ENCODE measurements around the gene PDCD1. TPM values are rescaled to one million over a fixed set of nuclear protein-coding genes. Genes with fewer than 3 reads are reported as not detected.

The PDCD1 gene
- total RNA-seq, 1 experiment from 2014 or later, result not detected

DNA sequence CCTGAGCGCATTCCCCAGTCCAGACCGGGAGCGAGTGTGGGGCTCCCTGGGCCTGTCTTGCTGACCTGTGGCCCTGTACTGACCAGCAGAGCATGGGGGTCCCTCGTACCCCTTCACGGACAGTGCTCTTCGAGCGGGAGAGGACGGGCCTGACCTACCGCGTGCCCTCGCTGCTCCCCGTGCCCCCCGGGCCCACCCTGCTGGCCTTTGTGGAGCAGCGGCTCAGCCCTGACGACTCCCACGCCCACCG lies 44.4 kb downstream of the PDCD1 start:
- Histone ChIP-seq H3K4me3 (ENCODE audit: low read length) (no peak overlapping the region), H3K79me2 (ENCODE audit: low read length) (no peaks in the 10 kb centered on the region), H3K27me3 (ENCODE audit: low read length) (no peaks in the 10 kb centered on the region), H2AFZ (ENCODE audit: low read length) (no peak overlapping the region), H3K9ac (ENCODE audit: low read length) (no peak overlapping the region), H3K36me3 (ENCODE audit: insufficient read depth, low read length) (no peaks in the 10 kb centered on the region), H3K27ac (ENCODE audit: low read length) (no peak overlapping the region), H3K4me2 (ENCODE audit: low read depth, low read length, poor library complexity, severe bottlenecking) (no peak overlapping the region), H4K20me1 (ENCODE audit: insufficient read depth, low read depth, low read length) (no peaks in the 10 kb centered on the region), H3K4me1 (ENCODE audit: low read length) (no peaks in the 10 kb centered on the region), H3K9me2 (replicated peaks; ENCODE audit: insufficient read depth, low read length) (no peaks in the 10 kb centered on the region), H3K9me3 (ENCODE audit: low read length) (no peaks in the 10 kb centered on the region)
- DNase-seq, result no peak

DNA sequence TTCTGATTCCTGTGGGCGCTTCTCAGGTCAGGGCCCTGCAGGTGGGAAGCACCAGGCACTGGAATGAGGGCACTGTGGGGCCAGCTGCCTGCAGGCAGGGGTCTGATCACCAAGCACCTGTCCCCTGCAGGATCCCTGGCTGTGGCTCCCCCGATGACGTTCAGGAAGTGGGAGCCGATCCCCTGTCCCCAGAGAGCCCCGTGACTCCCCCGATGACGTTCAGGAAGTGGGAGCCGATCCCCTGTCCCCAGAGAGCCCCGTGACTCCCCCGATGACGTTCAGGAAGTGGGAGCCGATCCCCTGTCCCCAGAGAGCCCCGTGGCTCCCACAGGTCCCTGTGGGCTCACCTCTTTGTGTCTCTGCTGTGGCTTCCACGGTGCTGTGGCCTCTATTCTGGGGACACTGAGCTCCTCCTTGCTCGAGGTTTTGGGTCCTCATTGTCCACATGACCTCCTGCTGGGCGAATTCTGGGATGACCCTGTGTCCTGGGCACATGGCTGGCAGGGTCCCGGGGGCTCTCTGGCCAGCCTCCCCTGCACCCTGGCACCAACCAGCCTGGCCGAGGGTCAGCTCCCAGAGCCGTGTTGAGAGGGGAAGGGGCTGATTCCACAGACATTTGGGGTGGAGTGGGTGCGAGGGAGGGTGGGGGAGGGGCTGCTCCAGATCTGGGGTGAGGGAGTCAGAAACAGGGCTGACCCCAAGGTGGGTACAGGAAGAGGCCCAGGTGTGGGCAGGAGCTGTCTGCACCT lies 44.9 kb downstream of the PDCD1 start:
- no peak for DNase-seq
- Histone ChIP-seq H3K4me1 (ENCODE audit: low read length) (no peaks in the 10 kb centered on the region), H3K4me2 (ENCODE audit: low read depth, low read length, poor library complexity, severe bottlenecking) (no peak overlapping the region), H3K79me2 (ENCODE audit: low read length) (no peaks in the 10 kb centered on the region), H3K27ac (ENCODE audit: low read length) (no peak overlapping the region), H3K27me3 (ENCODE audit: low read length) (no peaks in the 10 kb centered on the region), H3K9me2 (replicated peaks; ENCODE audit: insufficient read depth, low read length) (no peaks in the 10 kb centered on the region), H3K4me3 (ENCODE audit: low read length) (no peak overlapping the region), H3K9ac (ENCODE audit: low read length) (no peak overlapping the region), H2AFZ (ENCODE audit: low read length) (no peak overlapping the region), H3K9me3 (ENCODE audit: low read length) (no peaks in the 10 kb centered on the region), H4K20me1 (ENCODE audit: insufficient read depth, low read depth, low read length) (no peaks in the 10 kb centered on the region), H3K36me3 (ENCODE audit: insufficient read depth, low read length) (no peaks in the 10 kb centered on the region)

DNA sequence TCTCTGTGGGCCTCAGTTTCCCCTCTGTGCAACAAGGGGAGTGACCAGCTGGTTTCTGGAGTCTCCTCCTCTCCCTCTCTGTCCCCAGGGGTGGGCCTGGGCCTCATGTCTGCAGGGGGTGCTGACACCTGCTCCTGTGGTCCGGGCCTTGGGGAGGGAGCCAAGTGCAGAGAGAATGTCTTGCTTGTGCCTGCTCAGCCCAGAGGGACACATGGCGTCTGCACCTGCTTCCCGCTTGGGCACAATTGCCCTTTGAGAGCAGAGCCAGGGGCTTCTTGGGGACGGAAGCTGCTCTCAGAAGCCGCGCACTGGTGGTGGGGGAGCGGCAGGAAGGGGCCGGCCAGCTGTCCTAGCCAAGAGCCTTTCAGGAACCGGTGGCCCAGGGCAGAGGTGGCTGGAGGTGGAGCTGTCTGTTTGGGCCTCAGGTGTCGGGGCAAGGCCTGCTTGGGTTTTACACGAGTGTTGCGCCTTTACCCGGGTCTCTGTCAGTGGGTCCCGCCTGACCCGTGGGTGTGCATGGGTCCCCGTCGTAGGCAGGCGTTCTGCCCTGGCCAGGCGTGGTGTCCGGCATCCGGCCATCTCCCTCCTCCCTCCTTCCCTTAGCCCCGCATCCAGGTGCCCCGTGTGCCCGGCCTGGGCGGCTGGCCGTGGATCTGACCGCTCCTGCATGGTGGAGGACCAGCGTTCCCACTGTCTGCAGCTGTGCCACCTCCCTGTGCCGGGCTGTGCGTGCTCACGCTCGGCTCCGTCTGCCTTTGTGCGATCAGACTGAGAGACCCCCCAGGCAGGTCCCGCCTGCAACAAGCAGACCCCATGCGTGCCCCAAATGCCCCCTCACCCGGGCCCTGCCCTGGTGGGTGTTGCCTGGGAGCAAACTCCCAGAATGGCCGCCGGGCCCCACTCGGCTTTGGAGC lies 45.7 kb downstream of the PDCD1 start:
- peak; percentile 50 for DNase-seq
- Histone ChIP-seq H2AFZ (ENCODE audit: low read length) (no peak overlapping the region), H3K27me3 (ENCODE audit: low read length) (no peaks in the 10 kb centered on the region), H3K36me3 (ENCODE audit: insufficient read depth, low read length) (no peaks in the 10 kb centered on the region), H3K9ac (ENCODE audit: low read length) (no peak overlapping the region), H3K4me2 (ENCODE audit: low read depth, low read length, poor library complexity, severe bottlenecking) (no peak overlapping the region), H3K9me2 (replicated peaks; ENCODE audit: insufficient read depth, low read length) (no peaks in the 10 kb centered on the region), H4K20me1 (ENCODE audit: insufficient read depth, low read depth, low read length) (no peaks in the 10 kb centered on the region), H3K27ac (ENCODE audit: low read length) (no peak overlapping the region), H3K4me1 (ENCODE audit: low read length) (no peaks in the 10 kb centered on the region), H3K9me3 (ENCODE audit: low read length) (no peaks in the 10 kb centered on the region), H3K79me2 (ENCODE audit: low read length) (no peaks in the 10 kb centered on the region), H3K4me3 (ENCODE audit: low read length) (no peak overlapping the region)

DNA sequence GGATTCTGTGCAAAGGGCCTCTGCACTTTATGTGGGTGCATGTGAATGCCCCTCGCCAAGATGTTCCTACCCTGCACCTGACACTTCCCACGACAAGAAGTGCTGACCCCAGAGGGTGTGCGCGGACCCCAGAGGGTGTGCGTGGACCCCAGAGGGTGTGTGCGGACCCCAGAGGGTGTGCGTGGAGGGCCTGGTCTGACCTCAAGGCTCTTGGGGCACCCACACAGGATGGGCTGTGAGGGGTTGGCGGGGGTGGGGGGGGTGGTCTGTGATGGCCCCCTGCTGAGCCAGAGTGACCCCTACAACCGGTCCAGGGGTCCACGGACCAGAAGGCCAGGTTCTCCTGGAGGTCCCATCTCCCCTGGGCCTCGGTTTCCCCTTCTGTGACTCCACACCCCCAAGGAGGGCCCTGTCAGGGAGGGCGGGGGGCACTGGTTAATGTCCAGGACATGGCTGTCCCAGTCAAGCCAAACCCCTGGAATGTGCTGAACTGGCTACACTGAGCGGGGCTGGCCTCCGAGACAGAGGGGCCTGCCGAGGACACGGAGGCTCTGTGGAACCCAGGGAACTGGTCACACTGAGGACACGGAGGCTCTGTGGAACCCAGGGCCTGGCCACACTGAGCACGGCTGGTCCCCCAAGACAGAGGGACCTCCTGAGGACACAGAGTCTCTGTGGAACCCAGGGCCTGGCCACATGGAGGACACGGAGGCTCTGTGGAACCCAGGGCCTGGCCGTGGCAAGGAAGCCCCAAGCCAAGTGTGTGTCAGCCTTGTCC lies 46.6 kb downstream of the PDCD1 start:
- no peak for DNase-seq
- H3K4me1 ChIP-seq (ENCODE audit: low read length), result no peaks in the 10 kb centered on the region

DNA sequence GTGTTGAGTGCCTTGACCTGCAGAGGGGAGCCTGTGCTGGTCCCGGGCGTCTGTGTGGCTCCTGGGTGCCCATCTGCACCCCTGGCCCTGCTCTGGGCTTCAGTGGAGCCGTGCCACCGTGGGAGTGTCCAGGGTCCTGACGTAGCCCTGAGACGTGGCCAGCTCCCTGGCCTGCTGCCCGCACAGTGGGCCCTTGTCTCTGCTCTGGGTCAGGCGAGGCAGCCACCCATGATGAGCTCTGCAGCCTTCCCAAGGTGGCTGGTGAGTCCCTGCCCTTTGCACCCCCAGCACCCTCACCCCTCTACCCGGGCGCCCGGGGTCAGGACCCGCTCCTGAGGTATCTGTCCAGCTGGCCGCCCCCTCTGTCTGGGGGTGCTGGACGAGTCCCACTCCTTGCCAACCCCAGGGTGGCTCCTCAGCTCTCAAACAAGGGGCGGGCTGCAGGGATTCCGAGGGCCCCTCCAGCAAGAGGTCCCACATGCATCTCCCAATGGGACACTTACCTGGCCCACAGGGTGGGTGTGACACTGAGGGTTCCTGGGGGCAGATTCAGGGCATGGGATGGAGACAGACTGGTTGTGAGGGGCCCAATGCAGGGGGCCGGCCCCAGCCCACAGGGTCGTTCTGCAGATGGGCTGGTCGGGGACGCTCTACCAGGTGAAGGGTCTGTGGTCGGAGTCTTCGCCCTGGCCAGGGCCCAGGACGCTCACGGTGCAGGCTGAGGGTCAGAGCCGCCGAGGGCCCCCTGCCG lies 47.3 kb downstream of the PDCD1 start:
- no peak overlapping the region for H3K9ac ChIP-seq (ENCODE audit: low read length)
- no peaks in the 10 kb centered on the region for H3K36me3 ChIP-seq (ENCODE audit: insufficient read depth, low read length)
- no peaks in the 10 kb centered on the region for H3K79me2 ChIP-seq (ENCODE audit: low read length)
- H4K20me1 ChIP-seq (ENCODE audit: insufficient read depth, low read depth, low read length), result no peaks in the 10 kb centered on the region
- H3K4me2 ChIP-seq (ENCODE audit: low read depth, low read length, poor library complexity, severe bottlenecking), result no peak overlapping the region
- no peak overlapping the region for H3K27ac ChIP-seq (ENCODE audit: low read length)
- no peak overlapping the region for H2AFZ ChIP-seq (ENCODE audit: low read length)
- no peaks in the 10 kb centered on the region for H3K9me2 ChIP-seq (replicated peaks; ENCODE audit: insufficient read depth, low read length)
- H3K27me3 ChIP-seq (ENCODE audit: low read length), result no peaks in the 10 kb centered on the region
- no peak overlapping the region for H3K4me3 ChIP-seq (ENCODE audit: low read length)
- no peak for DNase-seq
- no peaks in the 10 kb centered on the region for H3K9me3 ChIP-seq (ENCODE audit: low read length)
- no peaks in the 10 kb centered on the region for H3K4me1 ChIP-seq (ENCODE audit: low read length)

More for the DNA sequence above, 46.6 kb downstream of the PDCD1 start:
- no peak overlapping the region for H3K4me3 ChIP-seq (ENCODE audit: low read length)
- H3K4me2 ChIP-seq (ENCODE audit: low read depth, low read length, poor library complexity, severe bottlenecking), result no peak overlapping the region
- H3K27ac ChIP-seq (ENCODE audit: low read length), result no peak overlapping the region
- H3K9me2 ChIP-seq (replicated peaks; ENCODE audit: insufficient read depth, low read length), result no peaks in the 10 kb centered on the region
- H3K36me3 ChIP-seq (ENCODE audit: insufficient read depth, low read length), result no peaks in the 10 kb centered on the region
- no peak overlapping the region for H3K9ac ChIP-seq (ENCODE audit: low read length)
- no peaks in the 10 kb centered on the region for H4K20me1 ChIP-seq (ENCODE audit: insufficient read depth, low read depth, low read length)
- no peaks in the 10 kb centered on the region for H3K9me3 ChIP-seq (ENCODE audit: low read length)
- no peaks in the 10 kb centered on the region for H3K79me2 ChIP-seq (ENCODE audit: low read length)
- no peak overlapping the region for H2AFZ ChIP-seq (ENCODE audit: low read length)
- H3K27me3 ChIP-seq (ENCODE audit: low read length), result no peaks in the 10 kb centered on the region

DNA sequence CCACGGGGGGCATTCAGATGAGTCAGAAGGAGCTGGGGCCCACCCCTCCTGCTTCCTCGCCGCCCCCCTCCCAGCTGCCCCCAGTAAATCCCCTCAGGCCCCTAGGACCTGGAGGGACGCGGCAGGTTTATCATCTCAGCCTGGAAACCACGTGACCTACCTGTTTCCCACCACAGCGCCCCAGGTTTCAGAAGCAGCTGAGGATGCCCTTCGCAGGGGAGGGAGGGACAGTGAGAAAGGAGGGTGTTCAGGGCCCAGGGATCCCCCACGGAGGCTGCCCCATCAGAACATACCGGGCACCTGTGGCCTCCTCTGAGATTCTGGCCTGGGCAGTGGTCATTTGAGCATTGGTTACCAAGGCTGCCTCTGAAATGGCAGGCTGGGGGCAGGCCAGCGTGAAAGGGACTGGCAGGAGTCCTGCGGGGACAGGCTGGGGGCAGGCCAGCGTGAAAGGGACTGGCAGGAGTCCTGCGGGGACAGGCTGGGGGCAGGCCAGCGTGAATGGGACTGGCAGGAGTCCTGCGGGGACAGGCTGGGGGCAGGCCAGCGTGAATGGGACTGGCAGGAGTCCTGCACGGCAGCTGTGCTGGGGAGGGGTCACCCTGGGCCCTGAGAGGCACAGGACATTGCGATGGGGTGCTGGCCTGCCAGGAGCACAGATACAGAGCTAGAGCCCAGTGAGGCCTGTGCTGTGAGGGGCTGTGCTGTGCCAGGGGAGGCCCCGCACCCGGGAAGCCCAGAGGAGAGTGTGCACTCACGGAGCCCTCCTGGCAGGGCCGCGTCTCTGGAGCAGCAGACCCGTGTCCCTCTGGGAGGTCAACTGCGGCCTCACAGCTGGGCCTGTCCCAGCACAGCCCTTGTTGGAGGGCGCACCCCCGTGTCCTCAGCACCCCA lies 48.1 kb downstream of the PDCD1 start:
- Histone ChIP-seq H3K4me2 (ENCODE audit: low read depth, low read length, poor library complexity, severe bottlenecking) (no peak overlapping the region), H3K79me2 (ENCODE audit: low read length) (no peaks in the 10 kb centered on the region), H3K9me3 (ENCODE audit: low read length) (no peaks in the 10 kb centered on the region), H3K27ac (ENCODE audit: low read length) (no peak overlapping the region), H3K27me3 (ENCODE audit: low read length) (no peaks in the 10 kb centered on the region), H3K36me3 (ENCODE audit: insufficient read depth, low read length) (no peaks in the 10 kb centered on the region), H3K4me3 (ENCODE audit: low read length) (no peak overlapping the region), H3K4me1 (ENCODE audit: low read length) (no peaks in the 10 kb centered on the region), H3K9ac (ENCODE audit: low read length) (no peak overlapping the region), H4K20me1 (ENCODE audit: insufficient read depth, low read depth, low read length) (no peaks in the 10 kb centered on the region), H2AFZ (ENCODE audit: low read length) (no peak overlapping the region), H3K9me2 (replicated peaks; ENCODE audit: insufficient read depth, low read length) (no peaks in the 10 kb centered on the region)
- DNase-seq, result no peak

DNA sequence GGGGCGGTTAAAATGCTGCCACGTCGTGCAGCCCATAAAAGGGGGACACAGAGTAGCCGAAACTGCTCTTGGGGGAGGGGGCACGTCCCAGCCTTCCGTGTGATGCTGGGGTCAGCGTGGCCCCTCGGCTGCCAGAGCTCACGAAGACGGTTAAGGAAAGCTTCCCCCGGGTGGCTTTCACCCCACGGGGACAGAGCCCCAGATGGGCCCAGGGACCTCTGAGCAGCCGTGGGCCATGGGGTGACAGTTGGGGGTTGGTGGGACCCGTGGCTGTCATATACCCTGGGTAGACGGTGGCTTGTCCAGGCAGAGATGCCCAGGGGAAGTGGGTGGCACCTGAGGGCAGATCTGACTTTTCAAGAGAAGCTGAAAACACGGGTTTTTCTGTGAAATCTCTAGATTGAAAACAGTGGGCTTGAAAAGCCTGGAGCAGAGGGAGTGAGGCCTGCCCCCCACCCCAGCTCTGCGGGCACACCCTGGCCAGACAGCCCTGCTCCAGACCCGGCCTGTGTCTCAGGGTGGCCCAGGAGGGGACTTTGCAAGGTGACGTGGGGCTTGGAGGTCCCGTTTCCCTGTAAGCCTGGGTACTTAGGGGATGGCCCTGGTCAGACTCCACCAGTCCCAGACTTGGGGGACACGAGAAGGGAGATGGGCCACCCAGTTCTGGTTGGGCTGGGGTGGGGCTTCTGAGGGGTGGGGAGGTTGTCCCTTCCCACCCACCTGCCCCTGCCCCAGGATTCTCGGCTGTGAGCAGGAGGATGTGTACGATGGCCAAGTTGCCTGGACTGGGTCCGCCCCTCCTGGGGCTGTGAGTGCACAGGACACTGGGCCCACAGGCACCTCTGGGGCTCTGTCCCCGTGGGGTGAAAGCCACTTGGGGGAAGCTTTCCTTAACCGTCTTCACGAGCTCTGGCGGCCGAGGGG lies 49.0 kb downstream of the PDCD1 start:
- Histone ChIP-seq H3K27me3 (ENCODE audit: low read length) (no peaks in the 10 kb centered on the region), H3K4me3 (ENCODE audit: low read length) (no peak overlapping the region), H3K4me2 (ENCODE audit: low read depth, low read length, poor library complexity, severe bottlenecking) (no peak overlapping the region), H3K9me2 (replicated peaks; ENCODE audit: insufficient read depth, low read length) (no peaks in the 10 kb centered on the region), H3K4me1 (ENCODE audit: low read length) (no peaks in the 10 kb centered on the region), H3K36me3 (ENCODE audit: insufficient read depth, low read length) (no peaks in the 10 kb centered on the region), H3K9me3 (ENCODE audit: low read length) (no peaks in the 10 kb centered on the region), H3K27ac (ENCODE audit: low read length) (no peak overlapping the region), H3K79me2 (ENCODE audit: low read length) (no peaks in the 10 kb centered on the region), H4K20me1 (ENCODE audit: insufficient read depth, low read depth, low read length) (no peaks in the 10 kb centered on the region), H2AFZ (ENCODE audit: low read length) (no peak overlapping the region), H3K9ac (ENCODE audit: low read length) (no peak overlapping the region)
- no peak for DNase-seq
